ENCODE data around the gene APP. TPM values are rescaled to one million over a fixed set of nuclear protein-coding genes. Genes with fewer than 3 reads are reported as not detected.

Gene APP
- total RNA-seq, 3 donors from 2014 or later = 270 to 546 (median 383) TPM

GRCh38 chr21:25891596-25891995 lies 279.0 kb downstream of the APP start:
- no peak overlapping the region for H3K4me3 ChIP-seq
- peaks cover 5% of the 10 kb centered on the region for H3K36me3 ChIP-seq
- no peak for DNase-seq (ENCODE audit: low spot score in 2 of 2)
- no peaks in the 10 kb centered on the region for H3K4me1 ChIP-seq
- intact Hi-C loops (cut with DNase I; ENCODE audit: low total_unique reads) = no loop called here
- H3K9me3 ChIP-seq = no peaks in the 10 kb centered on the region
- H3K27me3 ChIP-seq = no peaks in the 10 kb centered on the region
- H3K27ac ChIP-seq = no peak overlapping the region
- TF ChIP-seq POLR2A (IDR thresholded peaks at IDR 0.05) (no peak), CTCF (IDR thresholded peaks at IDR 0.05) (no peak), POLR2AphosphoS5 (IDR thresholded peaks at IDR 0.05) (no peak)

- Histone ChIP-seq H3K9me3 (no peaks in the 10 kb centered on the region), H3K4me3 (no peak overlapping the region), H3K4me1 (no peaks in the 10 kb centered on the region), H3K27ac (no peak overlapping the region), H3K27me3 (no peaks in the 10 kb centered on the region), H3K36me3 (peaks cover 5% of the 10 kb centered on the region)
- intact Hi-C loops (cut with DNase I; ENCODE audit: low total_unique reads) = no loop called here
- TF ChIP-seq CTCF (IDR thresholded peaks at IDR 0.05) = no peak
- DNase-seq (ENCODE audit: low spot score in 2 of 2) = no peak
Measured at GRCh38 chr21:25890001-25890400, 280.6 kb downstream of the APP start.

GRCh38 chr21:25888711-25889110 lies 281.9 kb downstream of the APP start:
- Histone ChIP-seq H3K4me3 (no peak overlapping the region), H3K4me1 (no peaks in the 10 kb centered on the region), H3K9me3 (no peaks in the 10 kb centered on the region), H3K36me3 (peaks cover 5% of the 10 kb centered on the region), H3K27me3 (no peaks in the 10 kb centered on the region), H3K27ac (no peak overlapping the region)
- TF ChIP-seq CTCF (IDR thresholded peaks at IDR 0.05) (no peak), POLR2AphosphoS5 (IDR thresholded peaks at IDR 0.05) (no peak), POLR2A (IDR thresholded peaks at IDR 0.05) (no peak)
- no peak for DNase-seq (ENCODE audit: low spot score in 2 of 2)
- intact Hi-C loops (cut with DNase I; ENCODE audit: low total_unique reads) = no loop called here

- peaks cover 5% of the 10 kb centered on the region for H3K36me3 ChIP-seq
- no peaks in the 10 kb centered on the region for H3K27me3 ChIP-seq
- intact Hi-C loops (cut with DNase I; ENCODE audit: low total_unique reads) = no loop called here
- no peak overlapping the region for H3K4me3 ChIP-seq
- H3K27ac ChIP-seq = no peak overlapping the region
- no peak for DNase-seq (ENCODE audit: low spot score in 2 of 2)
- H3K9me3 ChIP-seq = no peaks in the 10 kb centered on the region
- H3K4me1 ChIP-seq = no peaks in the 10 kb centered on the region
- TF ChIP-seq POLR2AphosphoS5 (IDR thresholded peaks at IDR 0.05) (no peak), CTCF (IDR thresholded peaks at IDR 0.05) (no peak), POLR2A (IDR thresholded peaks at IDR 0.05) (no peak)
Measured at GRCh38 chr21:25887646-25888306, 282.8 kb downstream of the APP start.

- Histone ChIP-seq H3K27me3 (no peaks in the 10 kb centered on the region), H3K27ac (no peak overlapping the region), H3K4me3 (no peak overlapping the region), H3K36me3 (peaks cover 5% of the 10 kb centered on the region), H3K4me1 (no peaks in the 10 kb centered on the region), H3K9me3 (no peaks in the 10 kb centered on the region)
- TF ChIP-seq POLR2AphosphoS5 (IDR thresholded peaks at IDR 0.05) = no peak
- no peak for TF ChIP-seq CTCF (IDR thresholded peaks at IDR 0.05)
- no peak for TF ChIP-seq POLR2A (IDR thresholded peaks at IDR 0.05)
- intact Hi-C loops (cut with DNase I; ENCODE audit: low total_unique reads) = no loop called here
- no peak for DNase-seq (ENCODE audit: low spot score in 2 of 2)
Measured at GRCh38 chr21:25887166-25887565, 283.4 kb downstream of the APP start.

Data from breast epithelium (tissue), 4 donors.